ENCODE measurements around the gene ITPKB.

The ITPKB gene

DNA sequence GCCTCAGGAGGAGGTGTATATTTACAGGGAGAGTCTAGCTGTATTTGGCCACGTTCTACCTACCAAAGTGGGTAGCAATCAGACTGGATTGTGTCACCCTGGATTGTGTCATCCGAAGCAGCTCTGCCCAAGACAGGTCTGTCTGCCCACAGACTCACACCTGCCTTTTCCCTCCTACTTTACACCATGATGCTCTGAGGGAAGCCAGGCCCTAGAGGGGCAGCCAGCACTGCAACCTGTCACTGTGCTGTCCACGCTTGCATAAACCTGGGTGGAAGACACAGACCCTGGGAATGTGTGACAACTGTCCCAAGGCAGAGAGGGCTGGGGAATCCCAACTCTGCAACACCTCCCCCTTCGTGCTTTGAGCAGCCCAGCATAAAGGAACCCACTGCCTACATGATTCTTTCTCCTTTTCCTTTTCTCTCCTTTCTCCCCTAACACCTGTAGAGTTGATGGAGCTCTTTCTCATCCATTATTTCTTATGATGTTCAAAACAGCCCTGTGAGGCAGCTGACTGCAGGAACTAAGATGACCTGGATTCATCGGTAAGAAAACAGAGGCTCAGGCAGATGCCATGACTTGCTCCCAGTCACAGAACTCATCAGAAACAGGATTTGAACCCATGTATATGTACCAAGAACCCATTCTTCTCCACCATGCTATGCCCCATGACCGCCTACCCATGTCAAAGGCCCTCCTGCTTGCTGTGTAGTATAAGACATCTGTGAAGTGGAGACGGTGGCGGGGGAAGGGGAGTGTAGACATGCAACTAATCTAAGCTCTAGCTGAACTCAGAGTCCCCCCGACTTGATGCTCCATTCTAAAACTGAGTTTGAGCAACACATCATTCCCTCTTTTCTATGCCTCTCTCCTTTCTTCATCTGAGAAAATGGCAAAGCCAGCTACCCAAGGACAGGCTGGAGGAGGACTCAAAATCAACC is 55.9 kb downstream of the ITPKB start:
- peak; percentile 35 for DNase-seq

DNA sequence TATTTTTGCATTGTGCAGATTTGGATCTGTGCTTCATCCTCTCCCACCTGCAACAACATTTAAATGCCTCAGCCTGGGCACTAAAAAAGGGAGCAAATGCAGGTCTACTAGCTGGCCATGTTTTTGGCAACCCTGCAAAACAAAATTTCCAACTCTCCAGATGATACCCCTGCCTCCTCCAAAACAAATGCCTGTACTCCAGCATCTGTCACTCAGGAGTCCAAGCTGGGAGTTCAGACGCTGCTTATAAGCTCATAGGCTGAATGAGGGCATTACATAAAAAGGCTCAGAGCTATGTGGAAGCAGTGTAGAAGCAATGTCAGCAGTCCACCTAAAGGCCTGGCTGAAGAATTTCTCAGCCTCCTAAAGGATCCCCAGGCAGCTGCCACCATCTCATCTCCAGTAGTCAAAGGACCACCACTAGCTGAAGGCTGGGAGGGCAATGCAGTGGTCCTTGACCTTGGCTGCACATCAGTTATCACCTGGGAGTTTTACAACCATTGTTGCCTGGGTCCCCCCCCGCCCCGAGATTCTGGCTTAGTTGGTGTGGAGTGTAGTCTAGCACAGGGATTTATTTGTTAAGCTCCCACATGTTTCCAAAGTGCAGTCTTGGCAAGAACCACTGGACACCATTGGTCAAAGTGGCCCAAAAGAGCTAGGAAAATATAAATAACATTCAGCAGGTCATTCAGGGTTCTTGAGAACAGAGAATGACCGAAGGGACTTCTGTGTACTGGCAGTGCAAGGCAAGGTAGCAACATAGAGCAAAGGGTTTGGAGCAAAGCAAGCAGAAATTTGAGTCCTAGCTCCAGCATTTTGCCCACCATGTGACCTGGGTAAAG is 57.2 kb downstream of the ITPKB start:
- no peak for DNase-seq

DNA sequence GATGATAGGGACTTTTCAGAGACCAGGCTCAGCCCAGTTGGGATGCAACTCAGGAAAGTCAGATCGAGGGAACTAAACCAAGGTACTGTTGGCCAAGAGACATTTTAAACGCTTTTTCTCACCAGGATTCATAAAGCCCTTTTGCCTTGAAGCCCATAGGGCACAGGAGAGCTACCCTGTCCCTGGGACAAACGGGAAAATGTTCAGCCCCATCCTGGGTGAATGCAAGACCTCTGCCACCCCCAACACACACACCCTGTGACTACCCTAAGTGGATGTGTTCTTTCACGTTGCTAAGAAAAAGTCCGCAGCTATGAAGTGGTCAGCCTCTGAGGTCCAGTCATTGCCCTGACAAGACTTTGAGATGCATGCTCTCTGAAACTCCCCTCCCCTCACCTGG is 58.4 kb downstream of the ITPKB start:
- no peak for DNase-seq

DNA sequence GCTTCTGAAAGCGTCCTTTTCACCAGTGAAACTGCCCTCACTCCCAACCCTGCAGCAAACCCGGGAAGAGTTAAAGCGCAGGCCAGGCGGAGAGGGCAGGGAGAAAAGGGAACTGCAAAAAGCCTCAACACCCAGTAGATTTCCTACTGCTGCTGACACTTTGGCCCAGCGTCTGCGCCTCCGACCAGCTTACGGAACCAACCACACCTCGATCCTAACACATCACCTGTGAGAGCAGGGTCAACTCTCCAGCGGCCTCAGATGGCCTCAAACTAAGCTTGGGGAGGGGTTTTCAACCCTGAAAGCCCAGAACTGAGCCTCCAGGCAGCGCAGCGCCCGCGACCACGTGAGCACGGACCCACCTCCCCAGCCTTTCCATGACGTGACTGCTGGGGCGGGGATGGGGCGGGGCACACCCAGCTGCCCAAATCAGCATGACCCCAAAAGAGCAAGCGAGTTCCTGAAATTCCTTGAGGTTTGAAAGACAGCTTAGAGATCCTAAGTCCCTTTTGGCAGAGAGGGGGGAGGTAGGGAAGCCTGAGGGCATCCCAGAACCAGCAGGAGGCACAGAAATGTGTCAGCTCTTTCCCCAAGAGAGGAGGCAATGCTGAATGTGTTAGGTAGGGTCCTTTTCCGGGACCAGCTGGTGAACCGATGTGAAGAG is 59.1 kb downstream of the ITPKB start:
- DNase-seq = peak; percentile 82

DNA sequence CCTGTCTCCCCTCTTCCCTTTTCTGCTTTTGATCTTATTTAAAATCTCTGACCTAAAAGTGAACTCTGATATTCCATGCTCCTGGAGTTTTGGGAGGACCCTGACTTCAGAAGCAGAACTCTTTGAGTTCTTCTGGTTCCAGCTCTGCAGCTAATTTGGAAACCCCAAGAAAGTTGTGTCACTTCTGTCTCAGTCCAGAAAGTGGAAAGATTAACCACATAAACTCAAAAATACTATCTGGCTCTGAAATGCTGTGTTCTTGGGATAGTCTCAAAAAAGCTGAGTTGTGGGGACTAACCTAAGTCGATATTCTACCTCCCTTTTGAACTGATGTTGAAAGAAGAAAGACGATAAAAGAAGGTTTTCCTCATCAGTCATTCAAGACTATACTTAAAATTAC is 59.8 kb downstream of the ITPKB start:
- no peak for DNase-seq

DNA sequence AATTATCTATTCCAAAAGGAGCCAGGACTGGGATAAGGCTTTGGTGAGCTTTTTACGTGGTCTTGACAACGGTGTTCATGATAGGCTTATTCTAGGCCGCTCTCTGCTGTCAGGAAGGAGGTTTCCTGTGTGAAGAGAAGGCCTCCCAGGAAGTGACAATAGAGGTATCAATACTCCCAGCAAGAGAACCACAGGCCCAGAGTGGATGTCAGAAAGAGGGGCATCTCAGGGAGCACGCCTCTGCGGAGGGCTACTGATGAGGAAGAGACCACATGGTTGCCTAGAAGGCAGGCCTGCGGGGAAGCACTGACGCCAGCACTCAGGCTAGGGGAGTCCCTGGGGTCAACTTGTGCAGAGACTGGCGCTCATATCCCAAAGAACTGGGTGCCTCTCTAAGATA is 60.4 kb downstream of the ITPKB start:
- DNase-seq = peak; percentile 34

DNA sequence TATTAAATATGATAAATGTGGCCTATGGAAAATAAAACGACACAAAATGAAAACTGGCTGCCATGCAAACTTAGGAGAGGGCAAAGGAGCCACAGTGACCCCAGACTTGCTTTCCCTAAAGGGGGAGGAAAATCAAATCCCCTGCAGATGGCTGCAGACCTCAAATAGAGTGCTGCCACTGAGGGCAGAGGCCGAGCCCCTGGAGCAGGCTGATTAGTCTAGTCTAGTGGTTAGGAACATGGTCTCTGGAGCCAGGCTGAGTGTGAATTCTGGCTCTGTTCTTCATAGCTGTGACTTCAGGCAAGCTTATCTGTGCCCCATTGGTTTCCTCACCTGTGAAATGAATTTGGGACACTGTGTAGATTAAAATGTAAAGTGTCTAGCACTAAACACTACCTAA is 60.8 kb downstream of the ITPKB start:
- DNase-seq = no peak

DNA sequence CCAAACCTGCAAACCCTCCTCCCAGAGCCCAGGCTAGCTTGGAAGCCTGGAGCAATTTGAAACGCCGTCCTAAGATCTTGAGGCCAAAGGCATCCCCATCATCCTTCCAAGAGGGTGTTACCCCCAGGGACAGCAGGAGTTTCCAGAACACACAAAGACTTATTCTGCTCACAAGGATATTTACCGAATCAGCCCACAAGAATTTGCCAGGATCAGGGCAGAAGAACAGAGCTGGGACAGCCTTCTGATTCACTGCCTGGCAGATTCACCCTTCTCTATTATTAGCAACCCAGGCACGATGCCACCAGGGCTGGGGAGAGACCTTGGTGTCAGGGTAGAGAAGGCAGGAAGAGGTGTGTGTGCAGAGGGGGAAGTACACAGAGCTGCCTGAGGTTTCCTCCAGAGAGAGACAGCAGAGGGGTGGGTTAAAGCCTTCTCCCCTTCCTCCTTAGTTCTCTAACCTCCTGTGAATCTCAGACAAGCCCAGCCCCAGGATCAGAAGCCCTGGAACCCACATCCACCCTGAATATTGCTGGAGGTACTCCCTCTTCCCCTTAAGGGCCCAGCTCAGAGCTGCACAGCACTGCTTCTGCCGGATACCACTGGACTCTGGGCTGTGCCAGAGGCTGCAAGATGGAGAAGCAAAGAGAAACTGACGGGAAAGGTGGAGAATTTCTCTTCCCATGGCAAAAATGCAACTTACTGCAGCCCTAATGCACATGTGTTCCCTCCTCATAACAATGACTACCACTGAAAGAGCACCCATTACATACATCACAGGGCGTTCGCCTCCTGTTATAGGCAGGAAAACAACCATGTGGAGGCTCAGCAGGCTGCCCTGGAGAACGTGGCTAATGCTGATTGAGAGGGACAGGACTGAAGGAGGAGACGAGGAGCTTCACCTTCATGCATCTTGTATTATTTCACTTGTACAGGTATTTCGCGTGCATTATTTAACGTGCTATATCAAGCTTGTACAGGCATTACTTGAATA is 61.8 kb downstream of the ITPKB start:
- peak; percentile 73 for DNase-seq

DNA sequence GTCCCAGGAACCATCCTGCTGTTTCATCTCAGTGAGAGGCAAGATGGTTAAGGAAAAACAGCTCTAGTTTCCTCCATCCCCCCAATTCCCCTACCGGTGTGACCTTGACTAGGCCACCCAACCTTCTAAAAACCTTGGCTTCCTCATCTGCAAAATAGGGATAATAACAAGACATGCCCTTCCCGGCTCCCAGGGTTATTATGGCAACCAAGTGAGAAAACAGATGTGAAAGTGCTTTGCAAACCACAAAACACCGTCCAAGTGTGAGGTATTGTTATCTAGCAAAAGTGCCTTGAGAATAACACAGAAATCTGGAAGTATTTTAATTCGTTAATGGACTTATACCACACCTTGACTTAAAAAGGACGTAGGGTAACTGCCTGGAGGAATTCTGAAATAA is 62.7 kb downstream of the ITPKB start:
- no peak for DNase-seq

DNA sequence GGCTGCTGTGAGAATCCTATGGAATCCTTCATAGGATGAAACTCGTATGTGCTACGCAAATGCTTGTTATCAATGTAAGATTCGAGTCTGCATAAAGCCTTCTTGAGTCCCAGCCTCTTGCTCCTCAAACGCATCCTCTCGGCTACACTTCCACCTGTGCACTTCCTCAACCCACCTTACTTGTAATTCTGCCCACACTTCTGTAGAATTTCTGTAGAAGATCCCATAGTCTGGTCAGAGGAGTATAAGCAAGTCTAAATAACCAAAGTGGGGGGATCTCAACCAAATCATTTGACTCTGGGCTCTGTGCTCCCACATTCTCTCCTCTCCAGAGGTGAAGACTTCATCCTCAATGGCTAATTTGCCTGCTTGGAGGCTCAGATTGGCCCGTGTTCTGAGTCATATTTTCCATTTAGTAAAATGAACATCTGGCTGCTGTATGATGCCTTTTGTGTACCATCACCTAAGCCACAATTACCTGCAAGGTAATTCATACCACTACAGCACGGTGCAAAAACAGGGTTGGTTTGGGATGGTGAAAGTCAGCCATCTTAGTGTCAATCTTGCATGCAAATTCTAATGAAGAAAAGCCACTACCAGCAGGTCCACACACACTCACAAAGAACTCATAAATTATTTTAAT is 63.2 kb downstream of the ITPKB start:
- DNase-seq = peak; percentile 21

DNA sequence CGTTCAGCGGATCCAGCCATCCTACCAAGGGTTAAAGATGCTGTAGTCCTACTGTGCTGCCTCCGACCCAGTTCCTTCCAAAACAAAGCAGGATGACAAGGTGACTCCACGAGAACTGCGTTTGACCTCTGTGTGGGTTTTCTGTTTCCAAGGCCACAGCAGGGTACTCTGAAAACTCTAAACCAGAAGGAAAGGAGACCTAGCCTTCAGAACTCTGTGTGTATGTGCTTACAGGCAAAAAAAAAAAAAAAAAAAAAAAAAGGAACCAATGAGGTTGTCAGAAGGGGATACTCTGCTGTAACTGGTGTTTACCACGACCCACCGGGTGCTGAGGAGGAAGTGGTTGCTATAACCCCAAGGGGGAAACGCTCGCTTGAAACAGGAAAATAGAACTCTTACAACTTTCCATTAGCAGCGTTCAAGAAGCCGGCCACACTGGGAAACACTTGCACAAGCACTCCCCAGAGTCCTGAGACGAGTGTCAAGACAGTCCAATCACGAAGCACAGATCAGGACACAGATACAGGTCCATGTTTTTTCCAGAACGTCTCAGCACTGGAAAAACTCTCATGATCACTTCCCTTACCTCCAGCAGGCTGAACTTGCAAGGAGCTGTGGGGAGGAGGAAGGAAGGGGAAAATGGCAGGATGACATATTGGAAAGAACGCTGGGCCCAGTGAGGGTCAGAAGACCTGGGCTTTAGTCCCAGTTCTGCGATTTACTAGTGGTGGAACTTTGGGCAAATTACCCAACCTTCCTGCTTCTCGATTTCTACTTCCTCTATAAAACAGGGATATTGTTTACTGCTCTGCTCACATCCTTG is 64.0 kb downstream of the ITPKB start:
- DNase-seq = peak; percentile 69

DNA sequence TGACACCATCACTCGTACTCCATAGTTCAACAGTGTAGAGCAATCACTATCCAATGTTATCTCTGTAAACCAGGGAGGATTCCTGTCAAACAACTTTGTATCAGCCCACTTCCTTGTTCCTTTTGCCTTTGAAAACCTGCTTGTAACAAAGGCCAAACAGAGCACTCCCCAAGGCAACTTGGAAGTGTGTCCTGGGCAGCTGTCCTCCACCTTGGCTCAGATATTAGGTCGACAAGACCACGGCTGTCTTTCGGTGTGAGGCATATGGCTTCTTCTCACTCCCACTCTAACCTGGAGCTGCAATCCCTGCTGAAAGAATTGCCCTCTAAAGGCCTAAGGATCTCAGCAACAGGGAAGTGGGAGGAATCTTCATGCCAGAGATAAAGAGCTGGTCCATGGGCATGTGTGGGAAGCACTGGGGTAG is 66.7 kb downstream of the ITPKB start:
- no peak for DNase-seq

DNA sequence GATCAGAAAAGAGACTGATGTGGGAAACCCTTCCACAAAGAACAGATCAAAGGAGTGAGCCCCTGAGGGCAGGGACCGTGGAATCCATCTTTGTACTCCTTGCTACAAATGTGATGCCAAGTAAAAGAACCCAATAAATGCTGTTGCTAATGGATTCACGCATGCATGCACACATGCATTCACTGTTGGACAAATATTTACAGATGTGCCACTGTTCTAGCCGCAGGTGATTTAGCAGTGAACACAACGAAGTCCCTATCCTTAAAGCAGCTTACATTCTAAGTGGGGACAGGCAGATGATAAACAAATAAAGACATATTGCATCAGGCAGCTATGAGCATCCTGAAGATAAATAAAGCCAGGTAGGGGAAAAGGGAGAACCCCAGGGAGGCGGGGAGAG is 67.8 kb downstream of the ITPKB start:
- no peak for DNase-seq

DNA sequence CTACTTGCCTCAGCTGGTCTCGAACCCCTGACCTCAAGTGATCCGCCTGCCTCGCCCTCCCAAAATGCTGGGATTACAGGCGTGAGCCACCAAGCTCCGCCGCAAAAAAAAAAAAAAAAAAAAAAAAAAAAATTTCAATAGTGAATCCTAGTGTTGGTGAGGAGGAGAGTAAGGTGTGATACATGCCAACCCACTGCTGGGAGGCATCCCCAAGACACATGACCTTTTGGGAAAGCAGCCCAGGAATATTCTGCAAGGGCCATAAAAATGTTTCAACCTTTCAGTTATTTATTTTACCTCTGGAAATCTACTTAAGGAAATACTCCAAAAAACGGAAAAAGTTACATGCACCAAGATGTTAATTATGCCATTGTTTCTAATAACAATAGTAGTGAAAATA is 69.0 kb downstream of the ITPKB start:
- no peak for DNase-seq

DNA sequence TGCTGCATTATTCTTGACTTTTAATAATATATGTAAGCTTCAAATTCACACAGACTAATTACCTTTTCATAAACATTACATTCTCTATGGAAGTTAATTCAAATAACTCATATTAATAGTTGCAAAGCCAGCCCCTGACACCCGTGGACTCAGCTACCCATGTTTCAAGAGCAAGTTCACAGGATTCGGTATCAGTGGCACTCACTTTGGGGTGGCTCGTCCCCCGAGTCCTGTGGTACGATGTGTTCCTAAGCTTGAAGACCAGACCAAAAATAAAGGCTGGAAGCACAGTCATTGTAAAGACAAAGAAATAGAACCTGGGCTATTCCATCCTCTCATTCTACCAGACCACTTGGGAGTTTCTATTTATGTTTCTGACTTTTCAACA is 70.9 kb downstream of the ITPKB start:
- no peak for DNase-seq

DNA sequence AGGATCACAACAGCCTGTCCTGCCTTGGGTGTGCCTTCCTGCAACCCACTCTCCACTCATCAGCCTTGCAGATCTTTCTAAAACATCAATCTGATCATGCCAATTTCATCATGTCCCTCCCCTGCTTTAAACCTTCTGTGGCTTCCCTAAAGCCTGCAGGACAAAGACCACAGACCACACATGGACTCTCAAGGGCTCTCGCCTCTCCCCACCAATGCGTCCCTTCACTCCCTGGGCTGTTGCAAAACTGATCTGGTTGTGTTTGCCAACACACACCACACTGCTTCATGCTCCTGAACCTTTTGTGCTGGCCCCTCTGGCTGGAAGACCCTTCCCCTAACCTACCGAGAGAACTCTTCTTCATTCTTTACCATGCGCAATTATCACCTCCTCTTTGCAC is 72.4 kb downstream of the ITPKB start:
- DNase-seq = no peak

DNA sequence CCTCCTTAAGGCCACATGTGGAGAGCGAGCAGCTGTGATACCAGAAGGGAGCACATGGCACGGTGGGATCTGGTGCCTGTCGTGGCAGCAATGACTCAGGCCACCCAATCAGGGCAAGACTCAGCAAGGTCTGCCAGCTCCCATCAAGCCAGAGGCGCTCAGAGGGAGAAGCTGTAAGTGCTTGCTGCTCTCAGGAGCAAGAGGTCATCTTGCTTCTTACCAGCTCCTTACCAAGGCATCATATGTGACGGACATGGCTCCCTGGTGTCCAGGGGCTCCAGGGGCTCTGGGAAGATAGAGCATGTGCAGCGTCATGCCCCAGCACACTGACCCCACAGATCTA is 72.9 kb downstream of the ITPKB start:
- DNase-seq = no peak

DNA sequence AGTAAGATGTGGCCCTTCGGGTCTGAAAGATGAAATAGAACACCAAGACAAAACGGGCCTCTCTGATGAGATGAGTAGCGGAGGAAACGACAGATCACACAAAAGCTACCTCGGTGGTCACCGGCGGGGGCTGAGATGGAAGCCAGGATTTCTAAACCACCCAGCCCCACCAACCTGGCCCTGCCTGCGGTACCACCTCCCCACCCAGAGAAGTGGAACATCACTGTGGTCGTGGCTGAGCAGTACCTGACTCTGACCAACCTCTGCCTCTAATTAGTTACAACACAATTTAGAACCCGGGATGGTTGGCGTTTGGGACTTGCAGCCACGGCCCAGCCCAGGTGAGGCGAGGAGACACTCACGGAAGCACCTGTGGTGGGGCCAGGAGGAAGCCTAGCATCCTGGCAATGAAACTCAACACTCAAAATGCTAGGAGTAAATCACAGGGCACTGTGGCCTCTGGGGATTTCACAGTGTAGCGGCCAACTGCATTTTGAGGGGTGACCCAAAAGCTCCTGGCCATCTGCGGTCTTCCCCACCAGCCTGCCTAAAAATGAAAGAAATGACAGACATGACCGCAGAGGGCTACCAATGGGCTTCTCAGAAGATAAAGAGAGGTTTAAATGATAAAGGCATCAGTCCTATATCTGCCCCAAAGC is 73.4 kb downstream of the ITPKB start:
- DNase-seq = no peak

DNA sequence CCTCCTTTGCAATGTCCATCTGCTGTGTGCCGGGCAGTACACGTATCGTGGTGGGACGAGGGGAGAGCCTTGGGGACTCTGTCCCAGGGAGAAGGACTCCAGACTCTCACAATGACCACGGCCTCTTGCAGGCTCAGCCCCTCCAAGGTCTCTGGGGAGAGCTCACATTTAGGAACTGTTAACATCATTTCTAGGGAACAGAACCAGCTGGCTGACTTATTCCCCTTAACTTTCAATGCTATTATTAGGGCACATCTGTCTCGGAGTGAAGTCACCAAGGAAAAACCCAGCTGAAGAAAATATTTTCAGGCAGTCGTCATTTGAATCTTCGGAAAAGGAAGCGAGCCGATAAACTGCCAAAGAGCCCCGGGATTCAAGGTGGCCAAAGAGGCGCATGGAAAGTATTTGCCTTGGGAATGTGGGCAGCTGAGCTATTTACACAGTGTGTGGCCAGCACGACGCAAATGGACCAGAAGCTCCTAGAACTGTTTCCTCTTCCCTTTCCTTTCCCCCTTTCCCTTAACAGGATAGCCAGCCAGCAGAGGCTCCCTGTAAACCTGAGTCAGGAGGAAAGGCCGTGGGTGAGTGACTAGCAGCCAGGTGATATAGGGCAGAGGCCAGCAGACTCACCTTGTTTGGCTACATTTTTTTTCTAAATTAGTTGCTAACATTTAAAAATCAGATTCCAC is 74.5 kb downstream of the ITPKB start:
- no peak for DNase-seq

DNA sequence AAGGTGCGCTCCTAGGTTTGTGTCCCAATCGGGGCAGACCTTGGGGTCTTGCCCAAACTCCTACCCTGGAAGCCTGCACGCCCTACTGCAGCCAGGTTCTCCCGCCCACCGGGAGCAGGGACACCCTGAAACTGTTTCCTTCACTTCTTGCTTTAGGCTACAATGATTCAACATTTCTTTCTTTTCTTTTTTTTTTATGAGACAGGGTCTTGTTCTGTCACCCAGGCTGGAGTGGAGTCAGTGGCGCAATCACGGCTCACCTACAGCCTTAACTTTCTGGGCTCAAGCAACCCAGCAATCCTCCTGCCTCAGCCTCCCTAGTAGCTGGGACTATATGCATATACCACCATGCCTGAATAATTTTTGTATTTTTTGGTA is 75.8 kb downstream of the ITPKB start:
- DNase-seq = no peak

Measured in activated naive CD4-positive, alpha-beta T cell treated with Interleukin-2 at 50 U/mL for 16 hours (primary cell).